GM21390 (cell line): ENCODE measurements around the gene ALMS1.
"Not testable (repeated sequence)": the region's sequence is repeated elsewhere in the genome, so short reads cannot be mapped to it uniquely, and the experiment has no call there.

Experiments
- ATAC-seq: cut with Tn5 transposase; IDR thresholded peaks from one replicate; pipeline ENCODE4 v1.9.1; 2021; ENCODE audit not compliant: unreplicated experiment

Gene ALMS1

DNA sequence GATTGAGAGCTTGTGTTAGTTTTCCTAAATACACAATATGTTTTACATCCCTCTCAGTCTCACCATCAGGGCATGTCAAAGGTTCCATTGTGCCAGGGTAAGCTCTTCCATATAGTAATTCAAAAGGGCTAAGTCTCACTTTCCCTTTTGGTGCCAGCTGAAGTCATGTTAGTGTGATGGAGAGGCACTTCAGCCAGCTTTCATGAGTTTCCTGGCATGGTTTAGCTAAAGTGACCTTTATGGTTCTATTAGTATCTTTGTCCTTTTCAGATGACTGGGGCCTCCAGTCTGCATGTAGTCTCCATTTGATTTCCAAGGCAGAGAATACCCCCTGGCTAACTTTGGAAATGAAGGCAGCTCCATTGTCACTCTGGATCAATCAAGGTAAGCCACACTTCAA is 229.4 kb downstream of the ALMS1 start:
- ATAC-seq = no peak

DNA sequence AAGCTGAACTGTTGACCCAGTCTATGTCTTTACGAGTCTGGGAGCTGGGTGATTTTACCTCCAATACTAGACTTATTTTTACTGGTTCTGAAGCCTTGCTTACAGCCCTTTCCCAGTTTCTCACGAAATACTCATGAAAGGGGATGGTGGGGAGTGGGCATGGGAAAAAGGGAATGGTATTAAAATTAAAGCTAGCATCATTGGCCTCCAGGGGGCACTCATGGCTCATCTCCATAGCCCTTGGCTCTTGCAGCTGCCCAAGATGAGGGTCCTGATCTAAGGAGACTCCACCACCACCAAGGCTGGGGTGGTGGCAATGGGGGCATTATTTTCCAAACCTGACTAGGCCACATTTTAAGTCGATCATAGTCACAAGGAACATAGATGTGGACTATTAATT is 234.3 kb downstream of the ALMS1 start:
- ATAC-seq = not testable (repeated sequence)

DNA sequence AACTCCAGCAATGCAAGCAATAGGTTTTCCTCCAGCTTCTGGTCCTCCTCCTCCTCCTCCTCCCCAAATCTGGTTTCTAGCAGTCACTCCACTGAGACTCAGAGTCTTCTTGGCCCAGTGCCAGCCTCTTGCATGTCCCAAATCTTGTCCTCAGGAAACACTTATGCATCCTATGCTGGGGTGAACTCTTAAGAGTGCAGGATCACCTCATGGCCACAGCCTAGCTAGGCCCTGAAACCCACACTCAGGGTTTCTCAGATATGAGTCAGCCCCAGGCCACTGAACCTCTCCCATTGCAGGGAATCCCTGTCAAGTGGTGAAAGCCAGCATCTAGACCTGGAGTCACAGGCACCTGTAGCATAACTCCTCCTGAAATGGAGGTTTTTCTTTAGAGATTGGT is 238.4 kb downstream of the ALMS1 start:
- ATAC-seq = not testable (repeated sequence)

DNA sequence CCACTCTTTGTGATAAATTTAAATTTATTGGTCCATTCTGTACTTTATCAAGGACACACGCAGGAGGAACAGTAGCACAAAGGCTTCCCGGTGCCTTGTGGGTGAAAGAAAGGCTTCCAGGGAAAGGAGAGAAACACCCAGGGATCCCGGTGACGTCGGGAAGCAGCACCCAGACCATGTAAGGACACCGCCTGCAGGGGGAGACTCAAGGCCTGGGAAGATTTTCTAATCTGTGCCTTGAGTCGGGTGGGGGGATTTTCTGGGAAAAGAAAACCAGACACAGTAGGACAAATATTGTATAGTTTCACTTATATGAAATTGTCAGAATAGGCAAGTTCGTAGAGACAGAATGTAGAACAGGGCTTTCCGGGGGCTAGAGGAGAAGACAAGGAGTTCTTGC is 239.0 kb downstream of the ALMS1 start:
- not testable (repeated sequence) for ATAC-seq

DNA sequence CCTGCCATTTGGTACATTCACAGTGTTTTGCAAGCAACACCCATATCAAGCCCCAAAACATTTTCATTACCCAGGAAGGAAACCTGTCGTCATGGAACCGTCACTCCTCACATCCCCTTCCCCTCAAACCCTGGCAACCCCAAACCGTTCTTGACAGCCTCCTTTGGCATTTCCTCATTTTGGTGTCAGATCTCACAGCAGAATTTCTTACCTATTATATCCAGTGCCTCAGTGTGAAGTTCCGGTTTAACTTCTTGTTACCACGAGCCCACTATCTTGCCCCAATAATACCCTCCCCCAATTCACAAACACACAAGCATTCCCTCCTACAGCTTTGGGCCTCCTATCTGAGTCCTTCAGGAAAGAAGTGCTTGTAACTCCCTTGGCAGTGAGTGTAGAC is 240.6 kb downstream of the ALMS1 start:
- not testable (repeated sequence) for ATAC-seq

GRCh38 chr2:73628493-73628892 is 242.9 kb downstream of the ALMS1 start:
- not testable (repeated sequence) for ATAC-seq

DNA sequence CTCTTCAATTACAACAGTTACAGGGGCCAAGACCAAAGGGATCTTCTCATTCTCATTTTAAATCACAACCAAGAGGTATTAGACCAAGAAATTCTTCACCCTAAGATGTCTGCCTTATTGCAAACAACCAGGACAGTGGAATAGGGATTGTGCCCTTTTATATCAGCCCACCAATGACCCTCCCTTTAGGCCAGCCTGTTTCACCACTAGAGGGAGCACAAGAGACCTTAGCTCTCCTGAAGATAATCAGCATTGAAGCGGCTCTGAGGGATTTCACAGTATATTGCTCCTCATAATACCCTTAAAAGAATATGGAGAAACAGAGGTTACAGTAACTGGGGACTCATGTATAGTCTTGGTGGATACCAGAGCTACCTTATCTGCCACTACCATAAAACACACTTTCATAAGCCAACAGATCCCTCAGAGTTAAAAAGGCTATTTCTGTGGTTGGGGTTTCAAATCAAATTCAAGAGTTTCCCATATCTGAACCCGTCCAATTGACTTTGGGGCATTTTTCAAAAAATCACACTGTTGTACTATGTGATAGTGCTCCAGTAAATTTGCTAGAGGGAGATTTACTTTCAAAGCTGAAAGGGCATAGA is 245.1 kb downstream of the ALMS1 start:
- not testable (repeated sequence) for ATAC-seq

GRCh38 chr2:73636977-73637376 is 251.3 kb downstream of the ALMS1 start:
- not testable (repeated sequence) for ATAC-seq

- ATAC-seq = no peak
These were observed 252.8 kb downstream of the ALMS1 start for GRCh38 chr2:73638429-73638828.

GRCh38 chr2:73640511-73640911 is 254.9 kb downstream of the ALMS1 start:
- no peak for ATAC-seq

GRCh38 chr2:73640946-73641766 is 255.5 kb downstream of the ALMS1 start:
- ATAC-seq = no peak

- ATAC-seq = no peak
These were observed 256.1 kb downstream of the ALMS1 start for GRCh38 chr2:73641767-73642062.

DNA sequence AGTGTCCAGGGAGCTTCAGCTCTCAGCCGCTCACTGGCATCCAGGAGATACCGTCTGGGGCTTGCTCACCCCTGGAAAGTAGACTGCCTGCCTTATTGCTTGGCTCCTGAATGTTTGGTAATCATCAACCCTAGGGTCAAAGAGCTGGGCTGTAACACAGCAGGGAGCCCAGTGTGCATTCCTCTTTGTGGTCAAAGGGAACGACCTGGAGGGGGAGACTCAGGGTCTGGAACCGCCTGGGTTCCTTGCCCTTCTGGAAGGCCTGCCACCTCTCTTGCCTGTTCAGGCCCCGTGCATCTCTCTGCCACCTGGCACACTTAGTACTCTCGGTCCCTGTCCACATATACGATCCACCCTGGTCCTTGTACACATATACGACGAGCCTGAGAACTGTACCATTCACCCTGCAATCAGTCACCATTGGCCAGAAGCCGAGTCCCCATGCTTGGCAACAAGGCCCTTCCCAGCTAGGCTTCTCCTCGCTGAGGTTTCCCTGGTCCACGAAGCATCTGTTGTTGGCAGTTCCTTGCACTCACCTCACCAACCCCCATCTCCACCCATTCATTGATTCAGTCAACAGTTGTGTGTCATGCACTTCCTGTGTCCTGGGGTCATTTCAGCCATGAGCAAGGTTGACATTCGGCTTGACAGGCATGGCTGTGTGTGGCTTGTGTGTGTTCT is 256.8 kb downstream of the ALMS1 start, which contains the start of gene NAT8:
NAT8 (minus strand) TSS at position 85 of the 681 bp plus-strand sequence. CDS start 794 bp downstream, outside the sequence.
- ATAC-seq = no peak

DNA sequence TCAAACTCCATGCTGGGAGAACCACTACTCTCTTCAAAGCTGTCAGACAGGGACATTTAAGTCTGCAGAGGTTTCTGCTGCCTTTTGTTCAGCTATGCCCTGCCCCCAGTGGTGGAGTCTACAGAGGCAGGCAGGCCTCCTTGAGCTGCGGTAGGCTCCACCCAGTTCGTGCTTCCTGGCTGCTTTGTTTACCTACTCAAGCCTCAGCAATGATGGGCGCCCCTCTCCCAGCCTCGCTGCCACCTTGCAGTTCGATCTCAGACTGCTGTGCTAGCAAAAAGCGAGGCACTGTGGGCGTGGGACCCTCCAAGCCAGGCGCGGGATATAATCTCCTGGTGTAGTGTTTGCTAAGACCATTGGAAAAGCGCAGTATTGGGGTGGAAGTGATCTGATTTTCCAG is 262.1 kb downstream of the ALMS1 start:
- not testable (repeated sequence) for ATAC-seq

- ATAC-seq = no peak
These were observed 266.1 kb downstream of the ALMS1 start for GRCh38 chr2:73651591-73652230.

- no peak for ATAC-seq
These were observed 266.7 kb downstream of the ALMS1 start for GRCh38 chr2:73652348-73652747.

- ATAC-seq = no peak
These were observed 268.5 kb downstream of the ALMS1 start for GRCh38 chr2:73654175-73654574.
